Neural progenitor cell (in vitro differentiated cells): Measurements from ENCODE around the gene ASIC2.

Source experiments
- EZH2phosphoT487 ChIP-seq: fragments of 200-600 bp; sonication (generic); IDR thresholded peaks from 2 replicates; pipeline ENCODE4 v1.6.1; 2017; ENCODE audit warnings: antibody characterized with exemption
- TF ChIP-seq, protein P1 (sequence below): fragments of 200-600 bp; sonication (generic); IDR thresholded peaks from 2 replicates; pipeline ENCODE4 v1.5.1; 2017; ENCODE audit warnings: antibody characterized with exemption, mild to moderate bottlenecking

DNA sequence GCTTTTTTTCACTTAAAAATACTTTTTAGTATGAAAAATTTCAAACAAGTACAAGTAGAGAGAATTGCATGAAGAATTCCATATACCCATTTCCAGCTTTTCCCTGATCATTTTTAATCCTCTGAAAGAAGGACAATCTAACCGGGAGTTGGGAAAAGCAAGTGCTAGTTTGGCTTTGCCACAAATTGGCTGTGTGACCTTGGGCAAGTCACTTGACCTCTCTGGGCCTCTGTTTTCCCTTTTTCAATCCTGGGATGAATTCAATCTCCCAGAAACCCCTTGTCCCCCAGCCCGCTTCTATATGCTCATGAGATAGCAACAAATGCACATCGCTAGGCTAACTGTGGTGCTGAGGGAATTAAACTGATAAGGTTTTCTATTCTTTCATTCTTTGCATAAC lies 49.4 kb downstream of the ASIC2 start:
- TF ChIP-seq, protein P1, sequence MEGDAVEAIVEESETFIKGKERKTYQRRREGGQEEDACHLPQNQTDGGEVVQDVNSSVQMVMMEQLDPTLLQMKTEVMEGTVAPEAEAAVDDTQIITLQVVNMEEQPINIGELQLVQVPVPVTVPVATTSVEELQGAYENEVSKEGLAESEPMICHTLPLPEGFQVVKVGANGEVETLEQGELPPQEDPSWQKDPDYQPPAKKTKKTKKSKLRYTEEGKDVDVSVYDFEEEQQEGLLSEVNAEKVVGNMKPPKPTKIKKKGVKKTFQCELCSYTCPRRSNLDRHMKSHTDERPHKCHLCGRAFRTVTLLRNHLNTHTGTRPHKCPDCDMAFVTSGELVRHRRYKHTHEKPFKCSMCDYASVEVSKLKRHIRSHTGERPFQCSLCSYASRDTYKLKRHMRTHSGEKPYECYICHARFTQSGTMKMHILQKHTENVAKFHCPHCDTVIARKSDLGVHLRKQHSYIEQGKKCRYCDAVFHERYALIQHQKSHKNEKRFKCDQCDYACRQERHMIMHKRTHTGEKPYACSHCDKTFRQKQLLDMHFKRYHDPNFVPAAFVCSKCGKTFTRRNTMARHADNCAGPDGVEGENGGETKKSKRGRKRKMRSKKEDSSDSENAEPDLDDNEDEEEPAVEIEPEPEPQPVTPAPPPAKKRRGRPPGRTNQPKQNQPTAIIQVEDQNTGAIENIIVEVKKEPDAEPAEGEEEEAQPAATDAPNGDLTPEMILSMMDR, result no peak
- no peak for TF ChIP-seq EZH2phosphoT487
